Stomach (tissue), 9 donors: Measurements from ENCODE around the gene TSPYL2. TPM values are rescaled to one million over a fixed set of nuclear protein-coding genes. Genes with fewer than 3 reads are reported as not detected.

Experiments
- DNase-seq, 2 donors: peaks; one replicate each; pipeline versions ENCODE4 v3.0.0 to v3.0.0-alpha.2; 2013 to 2019
- H3K27ac ChIP-seq, 5 donors: fragments of 200-600 bp in 4 of 5; sonication (generic) in 4 of 5; one replicate each; pipeline ENCODE4 v1.5.1; 2013 to 2019; ENCODE audit warnings: mild to moderate bottlenecking in 1 of 5, moderate library complexity in 1 of 5
- H3K27me3 ChIP-seq, 3 donors: fragments of 200-600 bp; sonication (generic); one replicate each; pipeline ENCODE4 v1.5.1; 2017 to 2019; ENCODE audit warnings: mixed run types in 1 of 3
- H3K36me3 ChIP-seq, 4 donors: fragments of 200-600 bp; sonication (generic); 1 replicate in 3 of 4; 2 replicates in 1 of 4; pipeline ENCODE4 v1.5.1; 2016 to 2019
- H3K4me1 ChIP-seq, 4 donors: fragments of 200-600 bp; sonication (generic); one replicate each; pipeline ENCODE4 v1.5.1; 2016 to 2019
- H3K4me3 ChIP-seq, 4 donors: fragments of 200-600 bp; sonication (generic) in 3 of 4; one replicate each; pipeline ENCODE4 v1.5.1; 2016 to 2019; ENCODE audit warnings: mild to moderate bottlenecking in 1 of 4
- H3K9me3 ChIP-seq, 4 donors: fragments of 200-600 bp; sonication (generic); one replicate each; pipeline ENCODE4 v1.5.1; 2016 to 2019
- CTCF ChIP-seq, 7 experiments: fragments of 450-650 bp in 4 of 7; fragments of 200-600 bp in 3 of 7; sonication (generic) in 3 of 7; IDR thresholded peaks; one replicate each; pipeline ENCODE4 v1.5.1; 2016 to 2019; ENCODE audit warnings: antibody characterized with exemption in 7 of 7, control low read depth in 2 of 7, mild to moderate bottlenecking in 1 of 7
- EP300 ChIP-seq: sonication (generic); formaldehyde crosslinking; IDR thresholded peaks from one replicate; pipeline ENCODE4 v1.6.1; 2017; ENCODE audit warnings: antibody characterized with exemption
- POLR2A ChIP-seq, 4 donors: fragments of 450-650 bp; IDR thresholded peaks; one replicate each; pipeline ENCODE4 v1.6.1; 2016; ENCODE audit warnings: antibody characterized with exemption in 4 of 4, control low read depth in 2 of 4, mild to moderate bottlenecking in 1 of 4, moderate library complexity in 1 of 4
- POLR2AphosphoS5 ChIP-seq, 3 donors: sonication (generic); formaldehyde crosslinking; IDR thresholded peaks; one replicate each; pipeline ENCODE4 v1.6.1; 2016; ENCODE audit warnings: antibody characterized with exemption in 3 of 3
- WGBS, 5 donors: extraction: QIAGEN DNeasy Blood & Tissue Kit in 3 of 5; methylation state at CpG; one replicate each; pipeline versions ENCODE4 v1.1.5 to v1.1.7; 2013 to 2018; 5-methylcytosine and 5-hydroxymethylcytosine counted together
- intact Hi-C: fragments of 100-400 bp; cut with DNase I; formaldehyde crosslinking; loops from one replicate; pipeline ENCODE4 v1.15.1; 2023; ENCODE audit warnings: low total_unique reads
- polyA plus RNA-seq, 3 donors: library from polyadenylated mRNA; stranded (reverse); fragments of 200-250 nt; gene quantifications; one replicate each; pipeline ENCODE4 v1.2.3, GENCODE V29; 2013
- total RNA-seq, 5 donors: library from RNA; depleted of rRNA; stranded (reverse); fragments of >200 nt; gene quantifications; one replicate each; pipeline versions ENCODE4 v1.1.0 to v1.2.3, GENCODE V29; 2014 to 2016
- donor health status: healthy with polysubstance abuse.
- donor health status: Bipolar disorder and iron deficiency.
- donor health status: healthy.

TSPYL2 gene
- total and polyA plus RNA-seq, 8 donors = 19.9 to 105 (median 44.9) TPM

- Histone ChIP-seq H3K9me3 (no peaks in the 10 kb centered on the region), H3K4me1 (peaks cover 0 to 26% (median 20%) of the 10 kb centered on the region in 4 donors), H3K27ac (peak overlapping the region; percentile 54 to 93 (median 90)), H3K36me3 (peaks cover 0 to 18% (median 15%) of the 10 kb centered on the region in 4 donors), H3K27me3 (peaks cover 0 to 6% (median 0%) of the 10 kb centered on the region in 3 donors), H3K4me3 (peak overlapping the region; percentile 29 to 72 (median 53))
- no peak for TF ChIP-seq EP300
- no peak for TF ChIP-seq CTCF (IDR thresholded peaks at IDR 0.05)
- TF ChIP-seq POLR2AphosphoS5 (IDR thresholded peaks at IDR 0.05) = no peak
- TF ChIP-seq POLR2A (IDR thresholded peaks at IDR 0.05) = no peak
- peak in 1 of 2 donors; percentile 56 for DNase-seq
- 18 to 54% (median 34%) methylated on average over 7 to 17 of the region's 17 CpGs for WGBS, 5 donors
- intact Hi-C loops = no loop called here
These were observed 1.3 kb upstream of the TSPYL2 start for GRCh38 chrX:53080628-53081580.

- 3 to 43% (median 11%) methylated on average over 24 to 31 of the region's 31 CpGs for WGBS, 5 donors
These were observed 828 bp downstream of the TSPYL2 start for GRCh38 chrX:53082773-53083616.

GRCh38 chrX:53084043-53084570 is 1.9 kb downstream of the TSPYL2 start:
- 59 to 80% (median 72%) methylated on average over 4 of the region's 4 CpGs for WGBS, 5 donors
- H3K36me3 ChIP-seq = peaks cover 0 to 29% (median 20%) of the 10 kb centered on the region in 4 donors
- peaks cover 0 to 9% (median 0%) of the 10 kb centered on the region in 3 donors for H3K27me3 ChIP-seq
- no peak for TF ChIP-seq POLR2AphosphoS5 (IDR thresholded peaks at IDR 0.05)
- no peak for TF ChIP-seq POLR2A (IDR thresholded peaks at IDR 0.05)
- no peak for TF ChIP-seq EP300
- intact Hi-C loops = no loop called here
- H3K4me1 ChIP-seq = peaks cover 0 to 51% (median 34%) of the 10 kb centered on the region in 4 donors
- no peak for DNase-seq
- H3K9me3 ChIP-seq = no peaks in the 10 kb centered on the region
- H3K4me3 ChIP-seq = peak overlapping the region; percentile 65 to 72 (median 70)
- peak overlapping the region in 4 of 5 donors; percentile 25 to 93 (median 91) for H3K27ac ChIP-seq

More at GRCh38 chrX:53082773-53083616, 828 bp downstream of the TSPYL2 start:
- intact Hi-C loops = no loop called here
- Histone ChIP-seq H3K4me3 (peak overlapping the region; percentile 65 to 72 (median 70)), H3K27me3 (peaks cover 0 to 6% (median 0%) of the 10 kb centered on the region in 3 donors), H3K9me3 (no peaks in the 10 kb centered on the region), H3K36me3 (peaks cover 0 to 29% (median 20%) of the 10 kb centered on the region in 4 donors), H3K4me1 (peaks cover 0 to 47% (median 31%) of the 10 kb centered on the region in 4 donors), H3K27ac (peak overlapping the region; percentile 85 to 93 (median 91))
- DNase-seq = no peak
- no peak for TF ChIP-seq POLR2A (IDR thresholded peaks at IDR 0.05)

GRCh38 chrX:53084863-53085262 is 2.7 kb downstream of the TSPYL2 start:
- peak overlapping the region in 3 of 5 donors; percentile 25 to 92 (median 43) for H3K27ac ChIP-seq
- peaks cover 0 to 51% (median 34%) of the 10 kb centered on the region in 4 donors for H3K4me1 ChIP-seq
- H3K4me3 ChIP-seq = peak overlapping the region; percentile 9 to 72 (median 67)
- peaks cover 0 to 29% (median 20%) of the 10 kb centered on the region in 4 donors for H3K36me3 ChIP-seq
- intact Hi-C loops = no loop called here
- DNase-seq = no peak
- H3K27me3 ChIP-seq = peaks cover 0 to 9% (median 0%) of the 10 kb centered on the region in 3 donors
- no peaks in the 10 kb centered on the region for H3K9me3 ChIP-seq
- no peak for TF ChIP-seq POLR2A (IDR thresholded peaks at IDR 0.05)
- TF ChIP-seq POLR2AphosphoS5 (IDR thresholded peaks at IDR 0.05) = no peak
- no peak for TF ChIP-seq CTCF (IDR thresholded peaks at IDR 0.05)
- no peak for TF ChIP-seq EP300
- 83 to 92% (median 85%) methylated on average over 9 of the region's 9 CpGs for WGBS, 5 donors
